Panc1 (cell line): ENCODE measurements around the gene INTS11. TPM values are rescaled to one million over a fixed set of nuclear protein-coding genes. Genes with fewer than 3 reads are reported as not detected.
A peak's percentile ranks its signal among the peaks of the same experiment; 100 is the strongest.

Experiments used
- ATAC-seq: fragments of 200-7000 bp; cut with Tn5 transposase; 2 replicates; pipeline ENCODE4 v1.9.1; 2020; ENCODE audit warnings: mild to moderate bottlenecking, moderate library complexity
- BruUV-seq: library from RNA; stranded (reverse); fragments of 400-500 nt; replicated peaks from 2 replicates; lab custom pipeline; 2021; lab: Mats Ljungman, UMichigan
- CTCF ChIA-PET: fragments of 300-600 bp; sonication (Branson Sonifier 250); formaldehyde crosslinking; loops from one replicate; lab custom pipeline; 2022; ENCODE audit warnings: antibody characterized with exemption; lab: Charles Lee
- POLR2A ChIA-PET: fragments of 300-600 bp; sonication (Branson Sonifier 250); formaldehyde crosslinking; loops from one replicate; lab custom pipeline; 2022; ENCODE audit warnings: antibody characterized with exemption; lab: Charles Lee
- DNase-seq: peaks from one replicate; pipeline ENCODE4 v3.0.0-alpha.2; 2010; ENCODE audit warnings: low read depth, low spot score
- H3K27ac ChIP-seq: 2 replicates; pipeline ENCODE4 v1.5.1; 2011; ENCODE audit warnings: mild to moderate bottlenecking, low read length, inconsistent platforms
- H3K27me3 ChIP-seq: fragments of 200-500 bp; sonication (Bioruptor generic); 2 replicates; pipeline ENCODE4 v1.6.0; 2014; ENCODE audit warnings: low read length, inconsistent platforms; ENCODE audit not compliant: control insufficient read depth, insufficient read depth
- H3K36me3 ChIP-seq: fragments of 200-500 bp; sonication (Bioruptor generic); 2 replicates; pipeline ENCODE4 v1.5.1; 2014; ENCODE audit warnings: inconsistent platforms, mild to moderate bottlenecking, low read length, moderate library complexity; ENCODE audit not compliant: control insufficient read depth, insufficient read depth
- H3K4me1 ChIP-seq: 2 replicates; pipeline ENCODE4 v1.5.1; 2011; ENCODE audit warnings: inconsistent platforms, mild to moderate bottlenecking, low read length, moderate library complexity; ENCODE audit not compliant: control insufficient read depth, insufficient read depth
- H3K4me3 ChIP-seq, 2 experiments: 2 replicates each; pipeline ENCODE4 v1.5.1; 2011 to 2012; ENCODE audit warnings: low read depth in 2 of 2, low read length in 2 of 2, mild to moderate bottlenecking in 2 of 2, inconsistent platforms in 1 of 2, moderate library complexity in 1 of 2
- H3K9me3 ChIP-seq: fragments of 200-500 bp; sonication (Bioruptor generic); 2 replicates; pipeline ENCODE4 v1.5.1; 2014; ENCODE audit warnings: low read depth, mild to moderate bottlenecking, inconsistent platforms, low read length, moderate library complexity; ENCODE audit not compliant: control insufficient read depth, insufficient read depth
- POLR2AphosphoS5 ChIP-seq: IDR thresholded peaks from 2 replicates; pipeline ENCODE4 v1.6.1; 2012; ENCODE audit warnings: mild to moderate bottlenecking, low read depth, low read length, moderate library complexity
- SIN3A ChIP-seq: IDR thresholded peaks from 2 replicates; pipeline ENCODE4 v1.6.1; 2012; ENCODE audit warnings: low read depth, mild to moderate bottlenecking, low read length, moderate library complexity, borderline replicate concordance; ENCODE audit not compliant: insufficient read depth
- TCF7L2 ChIP-seq: IDR thresholded peaks from 2 replicates; pipeline ENCODE4 v1.6.1; 2011; ENCODE audit warnings: mild to moderate bottlenecking, low read depth, low read length, inconsistent platforms
- in situ Hi-C: cut with HindIII; loops from 2 replicates; pipeline ENCODE4 v1.10.0; 2016; ENCODE audit warnings: low sequenced_read_pairs, low pct_unique_long_range_greater_than_20kb
- intact Hi-C: fragments of 100-400 bp; cut with micrococcal nuclease; formaldehyde crosslinking; loops from one replicate; pipeline ENCODE4 v1.10.0; 2022; ENCODE audit not compliant: unreplicated experiment
- total RNA-seq: library from RNA; stranded (reverse); gene quantifications from one replicate; pipeline ENCODE4 v1.2.1, GENCODE V29; 2021; ENCODE audit not compliant: unreplicated experiment
- TF ChIP-seq, protein P1 (sequence below), 2 experiments: IDR thresholded peaks; 2 replicates each; pipeline ENCODE4 v1.6.1; 2011 to 2012; ENCODE audit warnings: low read depth in 2 of 2, control low read depth in 1 of 2, low read length in 1 of 2, mild to moderate bottlenecking in 1 of 2, moderate library complexity in 1 of 2; ENCODE audit not compliant: insufficient read depth in 1 of 2
- TF ChIP-seq, protein P2 (sequence below): fragments of 450-650 bp; IDR thresholded peaks from 2 replicates; pipeline ENCODE4 v1.5.1; 2017; ENCODE audit warnings: mild to moderate bottlenecking

The INTS11 gene
- total RNA-seq, 1 experiment from 2014 or later, result 114 TPM

DNA sequence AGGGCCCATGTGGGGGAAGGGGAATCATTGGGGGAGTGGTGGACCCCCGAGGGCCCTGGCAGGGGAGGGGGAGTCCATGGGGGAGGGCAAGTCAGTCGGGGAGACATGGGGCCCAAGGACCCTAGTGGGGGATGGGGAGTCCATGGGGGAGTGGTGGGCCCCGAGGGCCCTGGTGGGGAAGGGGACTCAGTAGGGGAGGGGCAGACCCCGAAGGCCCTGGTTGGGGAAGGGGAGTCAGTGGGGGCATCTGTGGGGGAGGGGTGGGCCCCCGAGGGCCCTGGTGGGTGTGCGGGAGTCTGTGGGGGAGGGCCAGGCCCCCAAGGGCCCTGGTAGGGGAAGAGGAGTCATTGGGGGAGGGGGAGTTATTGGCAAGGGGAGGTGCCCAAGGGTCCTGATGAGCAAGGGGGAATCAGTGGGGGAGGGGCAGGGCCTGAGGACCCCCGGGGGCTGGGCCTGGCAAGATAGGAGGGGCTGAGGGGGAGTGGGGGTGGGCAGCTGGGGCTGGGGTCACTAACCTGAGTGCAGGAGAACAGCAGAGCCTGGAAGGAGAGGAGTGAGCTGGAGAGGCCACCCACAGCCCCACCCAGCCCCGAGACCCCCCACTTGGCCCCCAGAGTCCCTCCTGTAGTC lies 31.8 kb upstream of the INTS11 start:
- Histone ChIP-seq H3K27me3 (no peaks in the 10 kb centered on the region), H3K27ac (peak overlapping the region; percentile 93; the same call in 1 of the 2 replicates), H3K9me3 (no peaks in the 10 kb centered on the region), H3K36me3 (no peaks in the 10 kb centered on the region), H3K4me3 (peak overlapping the region in 1 of 2 experiments; percentile 44; a peak in 3 of 4 replicates), H3K4me1 (peaks cover 75% of the 10 kb centered on the region)
- TF ChIP-seq, protein P1, sequence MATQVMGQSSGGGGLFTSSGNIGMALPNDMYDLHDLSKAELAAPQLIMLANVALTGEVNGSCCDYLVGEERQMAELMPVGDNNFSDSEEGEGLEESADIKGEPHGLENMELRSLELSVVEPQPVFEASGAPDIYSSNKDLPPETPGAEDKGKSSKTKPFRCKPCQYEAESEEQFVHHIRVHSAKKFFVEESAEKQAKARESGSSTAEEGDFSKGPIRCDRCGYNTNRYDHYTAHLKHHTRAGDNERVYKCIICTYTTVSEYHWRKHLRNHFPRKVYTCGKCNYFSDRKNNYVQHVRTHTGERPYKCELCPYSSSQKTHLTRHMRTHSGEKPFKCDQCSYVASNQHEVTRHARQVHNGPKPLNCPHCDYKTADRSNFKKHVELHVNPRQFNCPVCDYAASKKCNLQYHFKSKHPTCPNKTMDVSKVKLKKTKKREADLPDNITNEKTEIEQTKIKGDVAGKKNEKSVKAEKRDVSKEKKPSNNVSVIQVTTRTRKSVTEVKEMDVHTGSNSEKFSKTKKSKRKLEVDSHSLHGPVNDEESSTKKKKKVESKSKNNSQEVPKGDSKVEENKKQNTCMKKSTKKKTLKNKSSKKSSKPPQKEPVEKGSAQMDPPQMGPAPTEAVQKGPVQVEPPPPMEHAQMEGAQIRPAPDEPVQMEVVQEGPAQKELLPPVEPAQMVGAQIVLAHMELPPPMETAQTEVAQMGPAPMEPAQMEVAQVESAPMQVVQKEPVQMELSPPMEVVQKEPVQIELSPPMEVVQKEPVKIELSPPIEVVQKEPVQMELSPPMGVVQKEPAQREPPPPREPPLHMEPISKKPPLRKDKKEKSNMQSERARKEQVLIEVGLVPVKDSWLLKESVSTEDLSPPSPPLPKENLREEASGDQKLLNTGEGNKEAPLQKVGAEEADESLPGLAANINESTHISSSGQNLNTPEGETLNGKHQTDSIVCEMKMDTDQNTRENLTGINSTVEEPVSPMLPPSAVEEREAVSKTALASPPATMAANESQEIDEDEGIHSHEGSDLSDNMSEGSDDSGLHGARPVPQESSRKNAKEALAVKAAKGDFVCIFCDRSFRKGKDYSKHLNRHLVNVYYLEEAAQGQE (IDR thresholded peaks at IDR 0.05; ENCODE audit: insufficient read depth in 1 of 2, low read depth in 2 of 2, low read length in 1 of 2), result no peak
- TF ChIP-seq SIN3A, result no peak
- TF ChIP-seq, protein P2, sequence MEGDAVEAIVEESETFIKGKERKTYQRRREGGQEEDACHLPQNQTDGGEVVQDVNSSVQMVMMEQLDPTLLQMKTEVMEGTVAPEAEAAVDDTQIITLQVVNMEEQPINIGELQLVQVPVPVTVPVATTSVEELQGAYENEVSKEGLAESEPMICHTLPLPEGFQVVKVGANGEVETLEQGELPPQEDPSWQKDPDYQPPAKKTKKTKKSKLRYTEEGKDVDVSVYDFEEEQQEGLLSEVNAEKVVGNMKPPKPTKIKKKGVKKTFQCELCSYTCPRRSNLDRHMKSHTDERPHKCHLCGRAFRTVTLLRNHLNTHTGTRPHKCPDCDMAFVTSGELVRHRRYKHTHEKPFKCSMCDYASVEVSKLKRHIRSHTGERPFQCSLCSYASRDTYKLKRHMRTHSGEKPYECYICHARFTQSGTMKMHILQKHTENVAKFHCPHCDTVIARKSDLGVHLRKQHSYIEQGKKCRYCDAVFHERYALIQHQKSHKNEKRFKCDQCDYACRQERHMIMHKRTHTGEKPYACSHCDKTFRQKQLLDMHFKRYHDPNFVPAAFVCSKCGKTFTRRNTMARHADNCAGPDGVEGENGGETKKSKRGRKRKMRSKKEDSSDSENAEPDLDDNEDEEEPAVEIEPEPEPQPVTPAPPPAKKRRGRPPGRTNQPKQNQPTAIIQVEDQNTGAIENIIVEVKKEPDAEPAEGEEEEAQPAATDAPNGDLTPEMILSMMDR, result no peak
- no peak for TF ChIP-seq TCF7L2
- no peak; the same call in 1 of the 2 replicates for TF ChIP-seq POLR2AphosphoS5
- BruUV-seq, result no TSS peak
- CTCF ChIA-PET, result no interaction called here
- ATAC-seq (no peak), DNase-seq (no peak)
- in situ Hi-C loops (no loop called here), intact Hi-C loops (no loop called here)
- POLR2A ChIA-PET, result no interaction called here

DNA sequence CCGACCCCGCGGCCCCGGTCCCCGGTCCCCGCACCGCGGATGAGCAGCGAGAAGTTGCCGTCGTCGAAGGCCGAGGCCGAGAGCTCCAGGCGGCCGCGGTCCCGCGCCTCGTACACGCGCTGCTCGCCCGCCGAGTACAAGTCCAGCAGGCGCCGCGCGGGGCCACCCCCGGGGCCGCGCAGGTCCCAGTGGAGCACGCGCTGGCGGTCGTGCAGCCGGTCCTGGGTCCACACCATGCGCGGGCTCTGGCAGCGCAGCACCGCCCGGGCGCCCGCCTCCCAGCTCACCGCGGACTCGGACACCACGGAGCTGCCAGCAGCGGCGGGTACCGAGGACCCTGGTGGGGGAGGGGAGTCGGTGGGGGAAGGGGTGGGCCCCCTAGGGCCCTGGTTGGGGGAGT lies 31.0 kb upstream of the INTS11 start:
- Histone ChIP-seq H3K27ac (no peak overlapping the region), H3K4me3 (peak overlapping the region in 1 of 2 experiments; percentile 16; a peak in 2 of 4 replicates), H3K9me3 (no peaks in the 10 kb centered on the region), H3K27me3 (no peaks in the 10 kb centered on the region), H3K36me3 (no peaks in the 10 kb centered on the region), H3K4me1 (peaks cover 66% of the 10 kb centered on the region)
- intact Hi-C loops (no loop called here), in situ Hi-C loops (no loop called here)
- ChIA-PET CTCF (no interaction called here), POLR2A (interaction anchor here (0.6 kb wide), 1 partner anchor 71 kb away, joined by 3 read pairs; no protein-coding TSS in a partner anchor)
- peak; percentile 32 for ATAC-seq
- DNase-seq, result no peak
- no TSS peak for BruUV-seq
- TF ChIP-seq TCF7L2 (no peak), POLR2AphosphoS5 (no peak; the same call in 1 of the 2 replicates), SIN3A (no peak; the same call in 1 of the 2 replicates)
- TF ChIP-seq, protein P2, result no peak
- TF ChIP-seq, protein P1 (IDR thresholded peaks at IDR 0.05; ENCODE audit: insufficient read depth in 1 of 2, low read depth in 2 of 2, low read length in 1 of 2), result no peak
